K562 (cell line): Measurements from ENCODE around the gene RPUSD2. TPM values are rescaled to one million over a fixed set of nuclear protein-coding genes. Genes with fewer than 3 reads are reported as not detected.
A peak's percentile ranks its signal among the peaks of the same experiment; 100 is the strongest.

ENCODE experiments used
- CTBP1 ChIP-seq: fragments of 450-650 bp; IDR thresholded peaks from 2 replicates; pipeline ENCODE4 v1.6.1; 2016; ENCODE audit warnings: borderline replicate concordance
- ELK3 ChIP-seq: fragments of 450-650 bp; formaldehyde crosslinking; IDR thresholded peaks from 2 replicates; pipeline ENCODE4 v1.4.0; 2020; ENCODE audit warnings: mild to moderate bottlenecking
- GTF3C2 ChIP-seq: IDR thresholded peaks from 3 replicates; pipeline ENCODE4 v1.6.1; 2011; ENCODE audit warnings: borderline replicate concordance, mild to moderate bottlenecking, moderate library complexity; ENCODE audit not compliant: insufficient read length; ENCODE audit errors: extremely low read depth
- MBD1 ChIP-seq: fragments of 250-450 bp; sonication (Bioruptor Pico); IDR thresholded peaks from 2 replicates; pipeline ENCODE4 v1.8.0; 2022; ENCODE audit warnings: inconsistent platforms
- ZBTB40 ChIP-seq, 2 experiments: fragments of 450-650 bp in 1 of 2; sonication (generic) in 1 of 2; formaldehyde crosslinking in 1 of 2; IDR thresholded peaks; 2 replicates each; pipeline versions ENCODE4 v1.7.1 to v1.9.0; 2016 to 2022; ENCODE audit warnings: inconsistent platforms in 1 of 2, mild to moderate bottlenecking in 1 of 2, missing genetic modification reagents in 1 of 2
- ZC3H8 ChIP-seq: fragments of 450-650 bp; IDR thresholded peaks from 2 replicates; pipeline ENCODE4 v1.6.1; 2017
- ZNF232 ChIP-seq: sonication (generic); formaldehyde crosslinking; IDR thresholded peaks from 2 replicates; pipeline ENCODE4 v1.8.0; 2022; ENCODE audit warnings: mild to moderate bottlenecking, missing genetic modification reagents
- ZNF449 ChIP-seq: fragments of 250-450 bp; sonication (Bioruptor Pico); IDR thresholded peaks from 2 replicates; pipeline ENCODE4 v1.8.0; 2022; ENCODE audit warnings: moderate library complexity, mild to moderate bottlenecking, inconsistent platforms
- polyA plus RNA-seq, 8 experiments: library from polyadenylated mRNA; depleted of rRNA in 4 of 8; stranded (reverse) in 5 of 8; unstranded in 3 of 8; fragments of >200 nt; fragmentation: Nextera tagmentation in 2 of 8; fragmentation: Illumina TruSeq in 1 of 8; extraction: Ambion mirVana in 2 of 8; extraction: Trizol in 1 of 8; gene quantifications; 2 replicates each; pipeline versions ENCODE4 v1.2.1 to v1.2.3, GENCODE V29; 2011 to 2014; ENCODE audit warnings: inconsistent platforms in 1 of 8, missing spikeins in 1 of 8
- total RNA-seq, 7 experiments: library from RNA; depleted of rRNA in 6 of 7; stranded (reverse); fragments of >200 nt in 6 of 7; fragmentation: Illumina TruSeq in 2 of 7; extraction: Trizol in 2 of 7; gene quantifications; 2 replicates each; pipeline versions ENCODE4 v1.2.1 to v1.2.3, GENCODE V29; 2011 to 2021; ENCODE audit warnings: low replicate concordance in 1 of 7

RPUSD2 gene
- total and polyA plus RNA-seq, 9 of the 15 experiments (the other 6 are each of a cell fraction or from before 2014, with no cell fraction given): 3.7 to 30.2 (median 14.3) TPM

- 0 out of 2 replicates have a peak, but pooled peaks have one; percentile 15 for TF ChIP-seq ZBTB40 (IDR thresholded peaks at IDR 0.05)
- no peak for TF ChIP-seq ZBTB40 (CRISPR knock-in tag; IDR thresholded peaks at IDR 0.05)
- peak; percentile 76; the same call in 1 of the 2 replicates for TF ChIP-seq CTBP1
- TF ChIP-seq ELK3 (CRISPR knock-in tag): no peak
- no peak for TF ChIP-seq ZC3H8
- no peak for TF ChIP-seq ZNF232 (CRISPR knock-in tag)
- no peak for TF ChIP-seq GTF3C2
- TF ChIP-seq MBD1 (CRISPR knock-in tag): no peak
- TF ChIP-seq ZNF449 (CRISPR knock-in tag): no peak
Measured at GRCh38 chr15:40564591-40565332, 4.3 kb upstream of the RPUSD2 start, which contains the start of gene CCDC32 (continued).
